H9 (cell line): Measurements from ENCODE around the gene BZW2. TPM values are rescaled to one million over a fixed set of nuclear protein-coding genes. Genes with fewer than 3 reads are reported as not detected.

ENCODE experiments used
- DNase-seq: peaks from one replicate; pipeline ENCODE4 v3.0.0-alpha.2; 2017
- H2AFZ ChIP-seq: one replicate; pipeline ENCODE4 v1.6.1; 2013; ENCODE audit warnings: mild to moderate bottlenecking, low read length, control low read depth, moderate library complexity
- H2AK5ac ChIP-seq: 2 replicates; pipeline ENCODE4 v1.6.1; 2013; ENCODE audit warnings: low read length, control low read depth, mixed read lengths; ENCODE audit not compliant: insufficient read length
- H2BK120ac ChIP-seq: one replicate; pipeline ENCODE4 v1.6.1; 2013; ENCODE audit warnings: low read depth, mild to moderate bottlenecking, low read length, control low read depth, inconsistent platforms; ENCODE audit not compliant: poor library complexity, severe bottlenecking
- H2BK12ac ChIP-seq: 2 replicates; pipeline ENCODE4 v1.6.1; 2013; ENCODE audit warnings: low read length, control low read depth, mixed read lengths, low read depth; ENCODE audit not compliant: insufficient read length
- H2BK15ac ChIP-seq: 2 replicates; pipeline ENCODE4 v1.6.1; 2013; ENCODE audit warnings: low read depth, low read length, control low read depth
- H2BK20ac ChIP-seq: one replicate; pipeline ENCODE4 v1.6.1; 2013; ENCODE audit warnings: low read depth, mild to moderate bottlenecking, low read length, control low read depth, inconsistent platforms; ENCODE audit not compliant: poor library complexity, severe bottlenecking
- H2BK5ac ChIP-seq: 2 replicates; pipeline ENCODE4 v1.6.1; 2013; ENCODE audit warnings: low read length, control low read depth, mixed read lengths; ENCODE audit not compliant: insufficient read length
- H3K14ac ChIP-seq: 2 replicates; pipeline ENCODE4 v1.6.1; 2013; ENCODE audit warnings: low read length, control low read depth; ENCODE audit not compliant: insufficient read depth
- H3K18ac ChIP-seq: 2 replicates; pipeline ENCODE4 v1.6.1; 2013; ENCODE audit warnings: low read depth, mild to moderate bottlenecking, mixed read lengths, low read length, control low read depth; ENCODE audit not compliant: insufficient read length
- H3K23ac ChIP-seq: 2 replicates; pipeline ENCODE4 v1.6.1; 2013; ENCODE audit warnings: low read length, control low read depth, mixed read lengths, low read depth; ENCODE audit not compliant: insufficient read length
- H3K23me2 ChIP-seq: 2 replicates; pipeline ENCODE4 v1.6.1; 2013; ENCODE audit warnings: low read depth, mild to moderate bottlenecking, mixed read lengths, low read length, control low read depth; ENCODE audit not compliant: insufficient read length, poor library complexity, severe bottlenecking
- H3K27ac ChIP-seq: 2 replicates; pipeline ENCODE4 v1.5.1; 2013; ENCODE audit warnings: low read length, control low read depth, mixed read lengths, low read depth; ENCODE audit not compliant: insufficient read length
- H3K27me3 ChIP-seq: 2 replicates; pipeline ENCODE4 v1.6.1; 2013; ENCODE audit warnings: low read length, control low read depth, inconsistent platforms; ENCODE audit not compliant: insufficient read depth
- H3K4ac ChIP-seq: 2 replicates; pipeline ENCODE4 v1.6.1; 2013; ENCODE audit warnings: low read depth, mild to moderate bottlenecking, control low read depth, inconsistent platforms, low read length, moderate library complexity
- H3K4me1 ChIP-seq: 2 replicates; pipeline ENCODE4 v1.6.1; 2013; ENCODE audit warnings: low read length, control low read depth, inconsistent platforms; ENCODE audit not compliant: insufficient read depth
- H3K4me2 ChIP-seq: 2 replicates; pipeline ENCODE4 v1.6.1; 2013; ENCODE audit warnings: low read length, control low read depth, mixed read lengths; ENCODE audit not compliant: insufficient read length, insufficient read depth
- H3K56ac ChIP-seq: 2 replicates; pipeline ENCODE4 v1.6.1; 2013; ENCODE audit warnings: low read depth, mild to moderate bottlenecking, mixed read lengths, low read length, control low read depth; ENCODE audit not compliant: insufficient read length
- H3K79me1 ChIP-seq: 2 replicates; pipeline ENCODE4 v1.6.1; 2013; ENCODE audit warnings: low read depth, mild to moderate bottlenecking, moderate library complexity, low read length, control low read depth, inconsistent platforms; ENCODE audit not compliant: insufficient read depth, poor library complexity, severe bottlenecking
- H3K79me2 ChIP-seq: 2 replicates; pipeline ENCODE4 v1.6.1; 2013; ENCODE audit warnings: low read length, control low read depth, inconsistent platforms; ENCODE audit not compliant: insufficient read depth
- H3K9ac ChIP-seq: 2 replicates; pipeline ENCODE4 v1.6.1; 2013; ENCODE audit warnings: low read length, control low read depth, mixed read lengths; ENCODE audit not compliant: insufficient read length; ENCODE audit errors: extremely low read depth
- H3K9me3 ChIP-seq: one replicate; pipeline ENCODE4 v1.6.1; 2013; ENCODE audit warnings: low read depth, low read length, inconsistent platforms; ENCODE audit not compliant: control insufficient read depth
- H3T11ph ChIP-seq: one replicate; pipeline ENCODE4 v1.6.1; 2013; ENCODE audit warnings: mild to moderate bottlenecking, low read length, control low read depth, inconsistent platforms
- H4K20me1 ChIP-seq: one replicate; pipeline ENCODE4 v1.6.1; 2013; ENCODE audit not compliant: control insufficient read depth, insufficient read length, insufficient read depth
- H4K5ac ChIP-seq: 2 replicates; pipeline ENCODE4 v1.6.1; 2013; ENCODE audit warnings: low read depth, mild to moderate bottlenecking, mixed read lengths, low read length, control low read depth; ENCODE audit not compliant: insufficient read length
- H4K8ac ChIP-seq: replicated peaks from 2 replicates; pipeline ENCODE4 v1.6.1; 2013; ENCODE audit warnings: low read length, control low read depth, mixed read lengths, low read depth; ENCODE audit not compliant: insufficient read length
- H4K91ac ChIP-seq: 2 replicates; pipeline ENCODE4 v1.6.1; 2013; ENCODE audit warnings: low read depth, mild to moderate bottlenecking, moderate library complexity, mixed read lengths, low read length, control low read depth; ENCODE audit not compliant: insufficient read length
- H3K27ac Mint-ChIP-seq, 3 experiments: 2 replicates in 2 of 3; 3 replicates in 1 of 3; pipeline ENCODE4 v1.8.0; 2020 to 2021; ENCODE audit warnings: mixed read lengths in 3 of 3, mild to moderate bottlenecking in 1 of 3, moderate library complexity in 1 of 3
- H3K27me3 Mint-ChIP-seq: 2 replicates; pipeline ENCODE4 v1.8.0; 2021; ENCODE audit warnings: low read depth, mild to moderate bottlenecking, moderate library complexity, mixed read lengths
- H3K36me3 Mint-ChIP-seq, 3 experiments: 2 replicates in 2 of 3; 3 replicates in 1 of 3; pipeline ENCODE4 v1.8.0; 2020 to 2021; ENCODE audit warnings: low read depth in 3 of 3, mixed read lengths in 3 of 3; ENCODE audit not compliant: insufficient read depth in 1 of 3
- H3K4me1 Mint-ChIP-seq, 2 experiments: 2 replicates each; pipeline ENCODE4 v1.8.0; 2020; ENCODE audit warnings: mixed read lengths in 2 of 2
- H3K4me3 Mint-ChIP-seq, 2 experiments: 2 replicates in 1 of 2; 3 replicates in 1 of 2; pipeline ENCODE4 v1.8.0; 2020 to 2021; ENCODE audit warnings: mild to moderate bottlenecking in 2 of 2, mixed read lengths in 2 of 2, moderate library complexity in 1 of 2
- H3K9me3 Mint-ChIP-seq, 2 experiments: 2 replicates in 1 of 2; 3 replicates in 1 of 2; pipeline ENCODE4 v1.8.0; 2020; ENCODE audit warnings: mild to moderate bottlenecking in 2 of 2, mixed read lengths in 2 of 2, moderate library complexity in 1 of 2
- WGBS: extraction: QIAGEN DNeasy Blood & Tissue Kit; methylation state at CpG from one replicate; pipeline ENCODE4 v1.1.7; 2013; ENCODE audit warnings: missing lambda C conversion rate, low lambda C conversion rate, mixed read lengths; ENCODE audit not compliant: insufficient read length; ENCODE audit errors: extremely low coverage; 5-methylcytosine and 5-hydroxymethylcytosine counted together
- total RNA-seq: library from RNA; stranded (reverse); gene quantifications from 2 replicates; pipeline ENCODE4 v1.2.1, GENCODE V29; 2021
- TF ChIP-seq, protein P1 (sequence below): fragments of 200-600 bp; sonication (generic); conservative IDR thresholded peaks from 3 replicates; pipeline ENCODE4 v1.8.0; 2021; ENCODE audit warnings: antibody characterized with exemption, mild to moderate bottlenecking

Gene BZW2
- total RNA-seq, 1 experiment from 2014 or later = 64.6 TPM

DNA sequence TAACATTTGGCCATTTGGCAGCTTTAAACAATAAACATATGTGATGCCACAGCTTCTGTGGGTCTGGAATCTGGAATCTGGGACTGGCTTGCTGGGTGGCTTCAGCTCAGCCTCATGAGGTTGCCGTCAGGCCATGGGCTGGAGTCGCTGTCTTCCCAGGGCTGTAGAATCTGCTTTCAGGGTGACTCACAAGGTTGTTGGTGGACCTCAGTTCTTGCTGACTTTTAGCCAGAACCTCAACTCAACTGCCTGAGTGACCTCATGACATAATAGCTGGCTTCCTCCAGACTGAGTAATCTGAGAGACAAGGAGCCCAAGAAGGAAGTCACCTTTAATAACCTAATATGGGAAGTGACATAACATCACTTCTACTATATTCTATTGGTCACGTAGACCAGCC, 63.0 kb downstream of the BZW2 start:
- no peak overlapping the region for H2BK5ac ChIP-seq
- no peak overlapping the region for H3T11ph ChIP-seq
- H2AK5ac ChIP-seq = no peak overlapping the region
- no peak overlapping the region for H2BK20ac ChIP-seq
- peaks cover 6 to 7% of the 10 kb centered on the region in 2 experiments; a peak in 3 of 4 replicates for H3K4me1 Mint-ChIP-seq
- H3K23ac ChIP-seq = no peak overlapping the region
- no peaks in the 10 kb centered on the region for H3K23me2 ChIP-seq
- H2BK15ac ChIP-seq = no peak overlapping the region
- no peaks in the 10 kb centered on the region for H3K27me3 ChIP-seq
- no peak overlapping the region for H2AFZ ChIP-seq
- H3K4me1 ChIP-seq = no peaks in the 10 kb centered on the region; the same call in 1 of the 2 replicates
- H3K4ac ChIP-seq = no peak overlapping the region
- no peak overlapping the region for H4K5ac ChIP-seq
- no CpG with 5 or more reads among the region's 3 CpGs for WGBS
- H4K8ac ChIP-seq = no peak overlapping the region
- no peak overlapping the region for H3K14ac ChIP-seq
- no peaks in the 10 kb centered on the region for H3K9me3 Mint-ChIP-seq
- H4K91ac ChIP-seq = no peak overlapping the region
- no peak overlapping the region for H3K9ac ChIP-seq
- peaks cover 17 to 32% (median 22%) of the 10 kb centered on the region in 3 experiments for H3K36me3 Mint-ChIP-seq
- no peaks in the 10 kb centered on the region for H3K79me2 ChIP-seq
- no peak for DNase-seq
- H3K4me3 Mint-ChIP-seq = no peak overlapping the region
- TF ChIP-seq, protein P1, sequence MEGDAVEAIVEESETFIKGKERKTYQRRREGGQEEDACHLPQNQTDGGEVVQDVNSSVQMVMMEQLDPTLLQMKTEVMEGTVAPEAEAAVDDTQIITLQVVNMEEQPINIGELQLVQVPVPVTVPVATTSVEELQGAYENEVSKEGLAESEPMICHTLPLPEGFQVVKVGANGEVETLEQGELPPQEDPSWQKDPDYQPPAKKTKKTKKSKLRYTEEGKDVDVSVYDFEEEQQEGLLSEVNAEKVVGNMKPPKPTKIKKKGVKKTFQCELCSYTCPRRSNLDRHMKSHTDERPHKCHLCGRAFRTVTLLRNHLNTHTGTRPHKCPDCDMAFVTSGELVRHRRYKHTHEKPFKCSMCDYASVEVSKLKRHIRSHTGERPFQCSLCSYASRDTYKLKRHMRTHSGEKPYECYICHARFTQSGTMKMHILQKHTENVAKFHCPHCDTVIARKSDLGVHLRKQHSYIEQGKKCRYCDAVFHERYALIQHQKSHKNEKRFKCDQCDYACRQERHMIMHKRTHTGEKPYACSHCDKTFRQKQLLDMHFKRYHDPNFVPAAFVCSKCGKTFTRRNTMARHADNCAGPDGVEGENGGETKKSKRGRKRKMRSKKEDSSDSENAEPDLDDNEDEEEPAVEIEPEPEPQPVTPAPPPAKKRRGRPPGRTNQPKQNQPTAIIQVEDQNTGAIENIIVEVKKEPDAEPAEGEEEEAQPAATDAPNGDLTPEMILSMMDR = no peak
- no peaks in the 10 kb centered on the region for H3K9me3 ChIP-seq
- no peak overlapping the region for H2BK12ac ChIP-seq
- no peak overlapping the region for H2BK120ac ChIP-seq
- no peaks in the 10 kb centered on the region for H3K27me3 Mint-ChIP-seq
- H3K27ac Mint-ChIP-seq = peak overlapping the region; percentile 58 to 80 (median 65); a peak in 2 of 7 replicates
- H3K4me2 ChIP-seq = no peak overlapping the region
- H3K18ac ChIP-seq = no peak overlapping the region
- no peak overlapping the region for H3K27ac ChIP-seq
- no peaks in the 10 kb centered on the region for H3K79me1 ChIP-seq
- H4K20me1 ChIP-seq = no peaks in the 10 kb centered on the region
- H3K56ac ChIP-seq = no peak overlapping the region
